22Rv1 (cell line): ENCODE data around the gene NDUFB7.

Source experiments
- ZFX ChIP-seq: fragments of 450-650 bp; IDR thresholded peaks from 2 replicates; pipeline ENCODE4 v1.6.1; 2017; ENCODE audit warnings: antibody characterized with exemption, borderline replicate concordance
- TF ChIP-seq, protein P1 (sequence below): fragments of 450-650 bp; IDR thresholded peaks from 2 replicates; pipeline ENCODE4 v1.5.1; 2017; ENCODE audit warnings: mild to moderate bottlenecking

DNA sequence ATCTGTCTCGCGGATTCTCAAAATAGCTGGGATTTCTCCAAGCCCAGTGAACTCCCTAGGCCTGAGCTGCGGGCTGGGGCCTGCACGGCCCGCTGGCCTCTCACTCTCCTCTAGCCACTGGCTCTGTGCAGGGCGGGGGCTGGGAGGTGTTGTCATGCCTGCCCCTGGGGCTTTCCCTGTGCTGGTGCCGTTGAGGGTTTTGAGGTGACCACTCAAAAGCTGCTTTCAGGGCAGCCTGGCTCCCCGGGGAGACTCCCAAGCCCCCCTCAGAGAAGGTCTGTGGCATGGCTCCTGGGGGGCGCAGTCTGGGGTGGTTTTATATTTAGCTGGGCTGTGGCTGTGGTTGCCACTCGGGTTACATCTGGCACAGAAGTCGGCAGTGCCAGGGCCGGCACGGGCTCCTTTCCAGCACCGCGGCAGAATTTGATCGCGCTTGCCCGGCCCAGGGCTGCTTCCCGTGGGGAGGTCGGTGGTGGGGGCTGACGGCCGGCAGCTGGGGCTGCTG lies 10.0 kb downstream of the NDUFB7 start:
- TF ChIP-seq, protein P1, sequence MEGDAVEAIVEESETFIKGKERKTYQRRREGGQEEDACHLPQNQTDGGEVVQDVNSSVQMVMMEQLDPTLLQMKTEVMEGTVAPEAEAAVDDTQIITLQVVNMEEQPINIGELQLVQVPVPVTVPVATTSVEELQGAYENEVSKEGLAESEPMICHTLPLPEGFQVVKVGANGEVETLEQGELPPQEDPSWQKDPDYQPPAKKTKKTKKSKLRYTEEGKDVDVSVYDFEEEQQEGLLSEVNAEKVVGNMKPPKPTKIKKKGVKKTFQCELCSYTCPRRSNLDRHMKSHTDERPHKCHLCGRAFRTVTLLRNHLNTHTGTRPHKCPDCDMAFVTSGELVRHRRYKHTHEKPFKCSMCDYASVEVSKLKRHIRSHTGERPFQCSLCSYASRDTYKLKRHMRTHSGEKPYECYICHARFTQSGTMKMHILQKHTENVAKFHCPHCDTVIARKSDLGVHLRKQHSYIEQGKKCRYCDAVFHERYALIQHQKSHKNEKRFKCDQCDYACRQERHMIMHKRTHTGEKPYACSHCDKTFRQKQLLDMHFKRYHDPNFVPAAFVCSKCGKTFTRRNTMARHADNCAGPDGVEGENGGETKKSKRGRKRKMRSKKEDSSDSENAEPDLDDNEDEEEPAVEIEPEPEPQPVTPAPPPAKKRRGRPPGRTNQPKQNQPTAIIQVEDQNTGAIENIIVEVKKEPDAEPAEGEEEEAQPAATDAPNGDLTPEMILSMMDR, result no peak
- no peak for TF ChIP-seq ZFX
